Ovary (tissue), 9 donors: ENCODE measurements around the gene BMPR2. TPM values are rescaled to one million over a fixed set of nuclear protein-coding genes. Genes with fewer than 3 reads are reported as not detected.

Experiments used
- DNase-seq, 5 donors: peaks; one replicate each; pipeline ENCODE4 v3.0.0-alpha.2; 2019 to 2020
- H3K27ac ChIP-seq, 2 donors: fragments of 200-600 bp; one replicate each; pipeline versions ENCODE4 v1.5.1 to v1.8.0; 2019 to 2022
- H3K27me3 ChIP-seq: fragments of 200-600 bp; one replicate; pipeline ENCODE4 v1.8.0; 2022
- H3K36me3 ChIP-seq: fragments of 200-600 bp; sonication (generic); one replicate; pipeline ENCODE4 v1.5.1; 2019
- H3K4me1 ChIP-seq: one replicate; pipeline ENCODE4 v1.8.1; 2013; ENCODE audit warnings: mild to moderate bottlenecking, moderate library complexity; ENCODE audit not compliant: insufficient read depth
- H3K4me3 ChIP-seq: fragments of 200-600 bp; sonication (generic); one replicate; pipeline ENCODE4 v1.5.1; 2017
- H3K9me3 ChIP-seq, 2 donors: fragments of 200-600 bp in 1 of 2; sonication (generic) in 1 of 2; one replicate each; pipeline versions ENCODE4 v1.5.1 to v1.8.1; 2013 to 2019; ENCODE audit warnings: mild to moderate bottlenecking in 1 of 2, moderate library complexity in 1 of 2
- EP300 ChIP-seq: sonication (generic); formaldehyde crosslinking; IDR thresholded peaks from one replicate; pipeline ENCODE4 v1.6.1; 2017; ENCODE audit warnings: antibody characterized with exemption
- POLR2A ChIP-seq: fragments of 450-650 bp; IDR thresholded peaks from one replicate; pipeline ENCODE4 v1.6.1; 2017; ENCODE audit warnings: antibody characterized with exemption, mild to moderate bottlenecking, moderate library complexity
- WGBS, 3 donors: extraction: QIAGEN DNeasy Blood & Tissue Kit in 1 of 3; methylation state at CpG; one replicate each; pipeline versions ENCODE4 v1.1.5 to v1.1.7; 2013 to 2017; 5-methylcytosine and 5-hydroxymethylcytosine counted together
- intact Hi-C, 4 donors: fragments of 100-400 bp; cut with DNase I; formaldehyde crosslinking; loops; one replicate each; pipeline versions ENCODE4 v1.11.0 to v1.15.1; 2022 to 2023
- polyA plus RNA-seq, 2 donors: library from polyadenylated mRNA; stranded (reverse); fragments of 200-250 nt in 1 of 2; fragments of 350-450 nt in 1 of 2; fragmentation: Illumina TruSeq in 1 of 2; extraction: RNeasy Lipid Tissue Mini Kit (QIAGEN cat#74804) in 1 of 2; gene quantifications; one replicate each; pipeline ENCODE4 v1.2.3, GENCODE V29; 2013 to 2014
- small RNA-seq: library from RNA; depleted of rRNA; stranded (forward); fragments of <200 nt; gene quantifications from one replicate; pipeline ENCODE3, GENCODE V24; 2016
- total RNA-seq, 7 donors: library from RNA; depleted of rRNA in 2 of 7; stranded (reverse); fragments of >200 nt in 2 of 7; fragmentation: NEBNext Ultra II Directional in 3 of 7; extraction: Animal tissue kit (Norgen Biotek cat#: 25700) in 3 of 7; gene quantifications; one replicate each; pipeline versions ENCODE4 v1.1.0 to v1.2.4, GENCODE V29; 2016 to 2023
- TF ChIP-seq, protein P1 (sequence below), 3 donors: fragments of 450-650 bp in 2 of 3; fragments of 200-600 bp in 1 of 3; IDR thresholded peaks; one replicate each; pipeline versions ENCODE4 v1.5.1 to v1.8.0; 2016 to 2022; ENCODE audit warnings: antibody characterized with exemption in 3 of 3, mild to moderate bottlenecking in 1 of 3
- donor health status: DM: no; HTN: no; CAD: no; lungs with moderate emphysema.
- donor health status: DM: no; HTN: no; CAD: no.
- donor health status: Bipolar disorder and iron deficiency.
- donor health status: DM: yes; HTN: yes; CAD: no.
- donor health status: DM: no; HTN: no; CAD: no.
- donor health status: DM: yes; HTN: yes; CAD: no.

BMPR2 gene
- total and polyA plus RNA-seq, 9 donors = 14.5 to 55.5 (median 45.1) TPM

DNA sequence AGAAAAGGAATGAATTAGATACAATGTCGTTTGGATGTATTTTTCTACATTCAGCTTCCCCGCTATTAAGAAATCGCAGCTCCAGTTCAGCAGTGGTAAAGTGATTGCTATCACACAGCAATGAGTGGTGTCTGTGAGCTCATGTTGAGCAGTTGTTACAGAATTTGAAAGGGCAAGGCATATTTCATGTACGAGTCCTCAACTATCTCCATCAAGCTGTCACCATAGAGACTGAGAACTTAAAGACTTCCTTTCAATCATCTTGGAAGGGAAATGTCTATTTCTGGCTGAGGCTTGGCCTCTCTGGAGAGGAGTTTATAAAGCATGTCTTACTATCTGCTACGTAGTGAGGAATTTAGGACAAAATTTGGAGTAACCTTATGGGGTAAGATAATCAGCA lies 234.3 kb downstream of the BMPR2 start:
- DNase-seq = no peak
- intact Hi-C loops = no loop called here
- 80 to 88% (median 85%) methylated on average over 5 of the region's 5 CpGs for WGBS, 3 donors

DNA sequence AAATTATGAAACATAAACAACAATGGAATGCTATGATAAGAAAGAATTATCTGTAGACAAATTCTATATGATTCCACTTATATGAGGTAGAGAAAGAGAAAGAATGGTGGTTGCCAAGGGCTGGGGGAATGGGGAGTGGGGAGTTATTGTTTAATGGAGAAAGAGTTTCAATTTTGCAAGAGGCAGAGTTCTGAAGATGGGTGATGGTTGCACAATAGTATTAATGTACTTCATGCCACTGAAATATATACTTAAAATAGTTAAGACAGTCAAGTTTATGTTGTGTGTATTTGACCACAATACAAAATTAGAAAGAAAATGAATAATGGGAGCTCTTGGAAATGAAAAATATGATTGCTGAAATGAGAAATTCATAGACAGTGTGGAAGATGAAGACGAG lies 236.0 kb downstream of the BMPR2 start:
- peaks cover 2% of the 10 kb centered on the region for H3K4me1 ChIP-seq
- no peak overlapping the region for H3K4me3 ChIP-seq
- H3K27me3 ChIP-seq = no peaks in the 10 kb centered on the region
- TF ChIP-seq EP300 (no peak), POLR2A (no peak)
- TF ChIP-seq, protein P1, sequence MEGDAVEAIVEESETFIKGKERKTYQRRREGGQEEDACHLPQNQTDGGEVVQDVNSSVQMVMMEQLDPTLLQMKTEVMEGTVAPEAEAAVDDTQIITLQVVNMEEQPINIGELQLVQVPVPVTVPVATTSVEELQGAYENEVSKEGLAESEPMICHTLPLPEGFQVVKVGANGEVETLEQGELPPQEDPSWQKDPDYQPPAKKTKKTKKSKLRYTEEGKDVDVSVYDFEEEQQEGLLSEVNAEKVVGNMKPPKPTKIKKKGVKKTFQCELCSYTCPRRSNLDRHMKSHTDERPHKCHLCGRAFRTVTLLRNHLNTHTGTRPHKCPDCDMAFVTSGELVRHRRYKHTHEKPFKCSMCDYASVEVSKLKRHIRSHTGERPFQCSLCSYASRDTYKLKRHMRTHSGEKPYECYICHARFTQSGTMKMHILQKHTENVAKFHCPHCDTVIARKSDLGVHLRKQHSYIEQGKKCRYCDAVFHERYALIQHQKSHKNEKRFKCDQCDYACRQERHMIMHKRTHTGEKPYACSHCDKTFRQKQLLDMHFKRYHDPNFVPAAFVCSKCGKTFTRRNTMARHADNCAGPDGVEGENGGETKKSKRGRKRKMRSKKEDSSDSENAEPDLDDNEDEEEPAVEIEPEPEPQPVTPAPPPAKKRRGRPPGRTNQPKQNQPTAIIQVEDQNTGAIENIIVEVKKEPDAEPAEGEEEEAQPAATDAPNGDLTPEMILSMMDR (IDR thresholded peaks at IDR 0.05) = no peak
- H3K36me3 ChIP-seq = no peaks in the 10 kb centered on the region
- H3K27ac ChIP-seq = no peak overlapping the region
- WGBS, 3 donors = 93 to 100% (median 95%) methylated on average over 1 of the region's 1 CpG
- no peak for DNase-seq
- no peaks in the 10 kb centered on the region for H3K9me3 ChIP-seq
- intact Hi-C loops = no loop called here

More for the DNA sequence above, 234.3 kb downstream of the BMPR2 start:
- Histone ChIP-seq H3K4me3 (no peak overlapping the region), H3K4me1 (peaks cover 2% of the 10 kb centered on the region), H3K27ac (no peak overlapping the region), H3K9me3 (no peaks in the 10 kb centered on the region), H3K36me3 (no peaks in the 10 kb centered on the region), H3K27me3 (no peaks in the 10 kb centered on the region)
- TF ChIP-seq POLR2A (no peak), EP300 (no peak)
- TF ChIP-seq, protein P1 (IDR thresholded peaks at IDR 0.05) = no peak

DNA sequence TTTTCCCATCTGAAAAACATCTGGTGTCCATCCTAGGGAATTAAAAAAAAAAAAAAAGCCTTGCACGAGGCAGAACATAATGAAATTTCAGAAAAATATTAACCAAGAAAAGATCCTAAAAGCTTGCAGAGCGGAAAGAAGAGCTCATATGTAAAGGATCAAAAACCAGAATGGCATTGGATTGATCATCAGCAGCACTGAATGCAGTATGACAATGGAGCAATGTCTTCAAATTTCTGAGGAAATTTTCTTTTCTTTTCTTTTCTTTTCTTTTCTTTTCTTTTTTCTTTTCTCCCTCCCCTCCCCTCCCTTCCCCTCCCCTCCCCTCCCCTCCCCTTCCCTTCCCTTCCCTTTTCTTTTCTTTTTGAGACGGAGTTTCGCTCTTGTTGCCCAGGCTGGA lies 237.4 kb downstream of the BMPR2 start:
- Histone ChIP-seq H3K27me3 (no peaks in the 10 kb centered on the region), H3K4me1 (peaks cover 2% of the 10 kb centered on the region), H3K9me3 (no peaks in the 10 kb centered on the region), H3K4me3 (no peak overlapping the region), H3K36me3 (no peaks in the 10 kb centered on the region), H3K27ac (no peak overlapping the region)
- WGBS, 3 donors = 58 to 74% (median 72%) methylated on average over 4 of the region's 4 CpGs
- DNase-seq = no peak
- no peak for TF ChIP-seq POLR2A
- intact Hi-C loops = no loop called here

Small RNA genes within 50 kb of the gene (small RNA-seq; reads per million reads assigned to genes)
- gene MTND4LP17 (not detected), gene RN7SL753P (not detected)

Other genes with a start within 250 kb of the BMPR2 start
- 10 to 100 TPM; 41.7 to 71.6 (median 61.4) TPM for gene SUMO1, start 137.7 kb upstream of the BMPR2 start, total RNA-seq
- gene SUMO1, start 137.7 kb upstream of the BMPR2 start, polyA plus RNA-seq = 10 to 100 TPM; 67.1 to 97.0 TPM
- gene NOP58, start 110.6 kb upstream of the BMPR2 start, total RNA-seq = 10 to 100 TPM; 53.9 to 74.7 (median 64.0) TPM
- 10 to 100 TPM; 37.3 to 41.8 TPM for gene NOP58, start 110.6 kb upstream of the BMPR2 start, polyA plus RNA-seq